Fibroblast of lung (primary cell): ENCODE measurements around the gene CATSPERD.

Experiments
- CTCF ChIP-seq, 2 donors: IDR thresholded peaks in 1 of 2; conservative IDR thresholded peaks in 1 of 2; 1 replicate in 1 of 2; 2 replicates in 1 of 2; pipeline ENCODE4 v1.5.1; 2011 to 2012; ENCODE audit warnings: low read length in 2 of 2, control low read depth in 1 of 2, inconsistent platforms in 1 of 2, low read depth in 1 of 2, mild to moderate bottlenecking in 1 of 2
- EZH2 ChIP-seq: IDR thresholded peaks from 2 replicates; pipeline ENCODE4 v1.5.1; 2012; ENCODE audit warnings: low read length, control low read depth, mild to moderate bottlenecking; ENCODE audit errors: missing control alignments

- TF ChIP-seq CTCF (conservative IDR thresholded peaks at IDR 0.05 in 1 of 2, IDR thresholded peaks at IDR 0.05 in 1 of 2; ENCODE audit: low read depth in 1 of 2, low read length in 2 of 2) (no peak), EZH2 (no peak)
Measured at GRCh38 chr19:5681391-5682106, 38.9 kb upstream of the CATSPERD start.
